ENCODE measurements around the gene RPL37A.

Gene RPL37A

GRCh38 chr2:216498379-216499352, at the start of gene RPL37A:
Gene RPL37A, plus strand, starts transcription at chr2:216498844. Its CDS starts 31 bp downstream, at chr2:216498875.
- peak within 1 kb of the TSS; percentile 98 for H3K27ac ChIP-seq
- peak within 1 kb of the TSS; percentile 93 for H3K4me2 ChIP-seq
- H3K36me3 ChIP-seq = peaks cover 41% of the 10 kb centered on the region
- peak within 1 kb of the TSS; percentile 100 for H3K9ac ChIP-seq
- H3K9me3 ChIP-seq = no peaks in the 10 kb centered on the region
- H3K27me3 ChIP-seq = no peaks in the 10 kb centered on the region
- H3K4me3 ChIP-seq = peak within 1 kb of the TSS; percentile 92
- H4K20me1 ChIP-seq = peaks cover 48% of the 10 kb centered on the region
- no peak for TF ChIP-seq Cebpa-rat (IDR thresholded peaks at IDR 0.05)
- peaks cover 77% of the 10 kb centered on the region for H3K4me1 ChIP-seq

GRCh38 chr2:216450346-216450745, 48.3 kb upstream of the RPL37A start:
- Histone ChIP-seq H3K27me3 (no peaks in the 10 kb centered on the region), H3K4me1 (no peaks in the 10 kb centered on the region), H3K4me3 (no peak overlapping the region), H3K36me3 (peaks cover 99% of the 10 kb centered on the region), H3K27ac (no peak overlapping the region), H3K4me2 (no peak overlapping the region), H3K9ac (no peak overlapping the region), H3K9me3 (peaks cover 20% of the 10 kb centered on the region), H4K20me1 (no peaks in the 10 kb centered on the region)
- no peak for TF ChIP-seq Cebpa-rat (IDR thresholded peaks at IDR 0.05)

GRCh38 chr2:216450784-216451183, 47.9 kb upstream of the RPL37A start:
- H3K36me3 ChIP-seq = peaks cover 99% of the 10 kb centered on the region
- no peak for TF ChIP-seq Cebpa-rat (IDR thresholded peaks at IDR 0.05)
- no peak overlapping the region for H3K9ac ChIP-seq
- peaks cover 22% of the 10 kb centered on the region for H3K9me3 ChIP-seq
- no peak overlapping the region for H3K4me2 ChIP-seq
- H3K27ac ChIP-seq = no peak overlapping the region
- no peaks in the 10 kb centered on the region for H3K27me3 ChIP-seq
- H4K20me1 ChIP-seq = no peaks in the 10 kb centered on the region
- no peak overlapping the region for H3K4me3 ChIP-seq
- no peaks in the 10 kb centered on the region for H3K4me1 ChIP-seq

GRCh38 chr2:216453955-216454614, 44.6 kb upstream of the RPL37A start:
- H3K4me3 ChIP-seq = no peak overlapping the region
- no peak overlapping the region for H3K27ac ChIP-seq
- no peaks in the 10 kb centered on the region for H4K20me1 ChIP-seq
- peaks cover 12% of the 10 kb centered on the region for H3K9me3 ChIP-seq
- no peak overlapping the region for H3K4me2 ChIP-seq
- no peak overlapping the region for H3K9ac ChIP-seq
- no peak for TF ChIP-seq Cebpa-rat (IDR thresholded peaks at IDR 0.05)
- no peaks in the 10 kb centered on the region for H3K27me3 ChIP-seq
- peaks cover 68% of the 10 kb centered on the region for H3K36me3 ChIP-seq
- H3K4me1 ChIP-seq = no peaks in the 10 kb centered on the region

GRCh38 chr2:216463148-216463547, 35.5 kb upstream of the RPL37A start:
- Histone ChIP-seq H3K4me1 (no peaks in the 10 kb centered on the region), H3K9me3 (no peaks in the 10 kb centered on the region), H3K27ac (no peak overlapping the region), H4K20me1 (no peaks in the 10 kb centered on the region), H3K4me3 (no peak overlapping the region), H3K27me3 (no peaks in the 10 kb centered on the region), H3K4me2 (no peak overlapping the region), H3K36me3 (peaks cover 55% of the 10 kb centered on the region), H3K9ac (no peak overlapping the region)
- TF ChIP-seq Cebpa-rat (IDR thresholded peaks at IDR 0.05) = no peak

- H3K9ac ChIP-seq = no peak overlapping the region
- no peak overlapping the region for H3K4me2 ChIP-seq
- H3K36me3 ChIP-seq = peaks cover 66% of the 10 kb centered on the region
- H3K4me1 ChIP-seq = no peaks in the 10 kb centered on the region
- no peak overlapping the region for H3K27ac ChIP-seq
- TF ChIP-seq Cebpa-rat (IDR thresholded peaks at IDR 0.05) = no peak
- H4K20me1 ChIP-seq = no peaks in the 10 kb centered on the region
- no peak overlapping the region for H3K4me3 ChIP-seq
- no peaks in the 10 kb centered on the region for H3K9me3 ChIP-seq
- H3K27me3 ChIP-seq = no peaks in the 10 kb centered on the region
Observed at GRCh38 chr2:216464104-216464720, 34.4 kb upstream of the RPL37A start.

GRCh38 chr2:216465579-216466195, 33.0 kb upstream of the RPL37A start:
- no peaks in the 10 kb centered on the region for H3K4me1 ChIP-seq
- H3K36me3 ChIP-seq = peaks cover 79% of the 10 kb centered on the region
- H3K27ac ChIP-seq = no peak overlapping the region
- no peak overlapping the region for H3K9ac ChIP-seq
- no peak overlapping the region for H3K4me2 ChIP-seq
- no peaks in the 10 kb centered on the region for H4K20me1 ChIP-seq
- no peaks in the 10 kb centered on the region for H3K27me3 ChIP-seq
- H3K4me3 ChIP-seq = no peak overlapping the region
- no peak for TF ChIP-seq Cebpa-rat (IDR thresholded peaks at IDR 0.05)
- no peaks in the 10 kb centered on the region for H3K9me3 ChIP-seq

GRCh38 chr2:216467845-216468244, 30.8 kb upstream of the RPL37A start:
- Histone ChIP-seq H3K27me3 (no peaks in the 10 kb centered on the region), H3K4me2 (no peak overlapping the region), H3K36me3 (peaks cover 82% of the 10 kb centered on the region), H4K20me1 (no peaks in the 10 kb centered on the region), H3K27ac (no peak overlapping the region), H3K4me1 (no peaks in the 10 kb centered on the region), H3K4me3 (no peak overlapping the region), H3K9me3 (no peaks in the 10 kb centered on the region), H3K9ac (no peak overlapping the region)
- peak; percentile 48 for TF ChIP-seq Cebpa-rat (IDR thresholded peaks at IDR 0.05)

GRCh38 chr2:216469661-216470060, 29.0 kb upstream of the RPL37A start:
- Histone ChIP-seq H3K4me1 (peaks cover 3% of the 10 kb centered on the region), H3K27ac (no peak overlapping the region), H3K9ac (no peak overlapping the region), H3K4me3 (no peak overlapping the region), H4K20me1 (peaks cover under 1% of the 10 kb centered on the region; the same call in 1 of the 2 replicates), H3K36me3 (peaks cover 72% of the 10 kb centered on the region), H3K4me2 (no peak overlapping the region), H3K9me3 (no peaks in the 10 kb centered on the region), H3K27me3 (no peaks in the 10 kb centered on the region)
- no peak for TF ChIP-seq Cebpa-rat (IDR thresholded peaks at IDR 0.05)
